ENCODE measurements around the gene APOE.
"Not testable (repeated sequence)": the region's sequence is repeated elsewhere in the genome, so short reads cannot be mapped to it uniquely, and the experiment has no call there.

APOE gene

GRCh38 chr19:44905437-44906160, at the start of gene APOE:
APOE (plus strand) TSS chr19:44905796; CDS start chr19:44906625, 829 bp downstream.
- no peak for DNase-seq

- DNase-seq, result no peak
Observed at GRCh38 chr19:44856421-44857083, 49.0 kb upstream of the APOE start.

GRCh38 chr19:44857837-44858236, 47.8 kb upstream of the APOE start:
- DNase-seq, result no peak

- DNase-seq, result not testable (repeated sequence)
Observed at GRCh38 chr19:44861576-44861975, 44.0 kb upstream of the APOE start.

- DNase-seq, result no peak
Observed at GRCh38 chr19:44863990-44864389, 41.6 kb upstream of the APOE start.

GRCh38 chr19:44865196-44865767, 40.3 kb upstream of the APOE start:
- no peak for DNase-seq

GRCh38 chr19:44866664-44867063, 38.9 kb upstream of the APOE start:
- DNase-seq, result no peak

GRCh38 chr19:44867578-44867977, 38.0 kb upstream of the APOE start:
- no peak for DNase-seq

GRCh38 chr19:44869733-44870470, 35.7 kb upstream of the APOE start:
- DNase-seq, result no peak

GRCh38 chr19:44871809-44872208, 33.8 kb upstream of the APOE start:
- no peak for DNase-seq

- DNase-seq, result no peak
Observed at GRCh38 chr19:44872661-44873060, 32.9 kb upstream of the APOE start.

GRCh38 chr19:44874317-44874716, 31.3 kb upstream of the APOE start:
- DNase-seq, result no peak

GRCh38 chr19:44875666-44876451, 29.7 kb upstream of the APOE start:
- no peak for DNase-seq

GRCh38 chr19:44876930-44877535, 28.6 kb upstream of the APOE start:
- no peak for DNase-seq

GRCh38 chr19:44878120-44878865, 27.3 kb upstream of the APOE start:
- DNase-seq, result no peak

GRCh38 chr19:44879309-44880065, 26.1 kb upstream of the APOE start:
- DNase-seq, result no peak

- DNase-seq, result no peak
Observed at GRCh38 chr19:44882063-44882462, 23.5 kb upstream of the APOE start.

GRCh38 chr19:44882619-44883397, 22.8 kb upstream of the APOE start:
- not testable (repeated sequence) for DNase-seq

- no peak for DNase-seq
Observed at GRCh38 chr19:44883922-44884321, 21.7 kb upstream of the APOE start.

GRCh38 chr19:44884566-44884965, 21.0 kb upstream of the APOE start:
- no peak for DNase-seq

Measured in activated naive CD4-positive, alpha-beta T cell (primary cell).